Measurements from ENCODE around the gene ADGRL3. TPM values are rescaled to one million over a fixed set of nuclear protein-coding genes. Genes with fewer than 3 reads are reported as not detected.

ADGRL3 gene
- total RNA-seq, 1 donor from 2014 or later: 31.3 TPM

- no peaks in the 10 kb centered on the region for H3K36me3 ChIP-seq (ENCODE audit: insufficient read depth, low read length)
- no peaks in the 10 kb centered on the region for H4K20me1 ChIP-seq (ENCODE audit: insufficient read depth, low read length)
- no peak overlapping the region for H2AFZ ChIP-seq (ENCODE audit: low read depth, low read length)
- H3K27ac ChIP-seq (ENCODE audit: low read depth, low read length): no peak overlapping the region
- no peak overlapping the region for H3K4me2 ChIP-seq (ENCODE audit: low read length)
- Mint-ChIP-seq H3K4me1 (ENCODE audit: low read depth, unreplicated experiment) (peaks cover 13% of the 10 kb centered on the region), H3K36me3 (ENCODE audit: low read depth, unreplicated experiment) (peaks cover 4% of the 10 kb centered on the region), H3K4me3 (ENCODE audit: unreplicated experiment) (no peak overlapping the region), H3K27ac (ENCODE audit: unreplicated experiment) (no peak overlapping the region), H3K27me3 (ENCODE audit: low read depth, unreplicated experiment) (no peaks in the 10 kb centered on the region), H3K9me3 (ENCODE audit: unreplicated experiment) (no peaks in the 10 kb centered on the region)
- FAIRE-seq: no peak
- TF ChIP-seq EZH2 (IDR thresholded peaks at IDR 0.05; ENCODE audit: insufficient read depth, low read length): no peak
- TF ChIP-seq, protein P1, sequence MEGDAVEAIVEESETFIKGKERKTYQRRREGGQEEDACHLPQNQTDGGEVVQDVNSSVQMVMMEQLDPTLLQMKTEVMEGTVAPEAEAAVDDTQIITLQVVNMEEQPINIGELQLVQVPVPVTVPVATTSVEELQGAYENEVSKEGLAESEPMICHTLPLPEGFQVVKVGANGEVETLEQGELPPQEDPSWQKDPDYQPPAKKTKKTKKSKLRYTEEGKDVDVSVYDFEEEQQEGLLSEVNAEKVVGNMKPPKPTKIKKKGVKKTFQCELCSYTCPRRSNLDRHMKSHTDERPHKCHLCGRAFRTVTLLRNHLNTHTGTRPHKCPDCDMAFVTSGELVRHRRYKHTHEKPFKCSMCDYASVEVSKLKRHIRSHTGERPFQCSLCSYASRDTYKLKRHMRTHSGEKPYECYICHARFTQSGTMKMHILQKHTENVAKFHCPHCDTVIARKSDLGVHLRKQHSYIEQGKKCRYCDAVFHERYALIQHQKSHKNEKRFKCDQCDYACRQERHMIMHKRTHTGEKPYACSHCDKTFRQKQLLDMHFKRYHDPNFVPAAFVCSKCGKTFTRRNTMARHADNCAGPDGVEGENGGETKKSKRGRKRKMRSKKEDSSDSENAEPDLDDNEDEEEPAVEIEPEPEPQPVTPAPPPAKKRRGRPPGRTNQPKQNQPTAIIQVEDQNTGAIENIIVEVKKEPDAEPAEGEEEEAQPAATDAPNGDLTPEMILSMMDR (IDR thresholded peaks at IDR 0.05; ENCODE audit: insufficient read depth, low read depth, low read length): no peak
- H3K4me1 ChIP-seq (ENCODE audit: insufficient read depth, low read length): peaks cover 5% of the 10 kb centered on the region
- DNase-seq (ENCODE audit: low read depth): no peak
- no peak overlapping the region for H3K9ac ChIP-seq (ENCODE audit: low read length)
- no peak overlapping the region for H3K4me3 ChIP-seq (ENCODE audit: insufficient read depth, low read depth, low read length)
- no peaks in the 10 kb centered on the region for H3K27me3 ChIP-seq (ENCODE audit: insufficient read depth, low read length)
- H3K9me3 ChIP-seq (ENCODE audit: insufficient read depth, low read depth, low read length): no peaks in the 10 kb centered on the region
- no peaks in the 10 kb centered on the region for H3K79me2 ChIP-seq (ENCODE audit: insufficient read depth, low read length)
Measured at GRCh38 chr4:61446941-61447340, 246.8 kb downstream of the ADGRL3 start.

GRCh38 chr4:61447918-61448317, 247.8 kb downstream of the ADGRL3 start:
- no peaks in the 10 kb centered on the region for H3K9me3 ChIP-seq (ENCODE audit: insufficient read depth, low read depth, low read length)
- no peak overlapping the region for H3K4me3 ChIP-seq (ENCODE audit: insufficient read depth, low read depth, low read length)
- Mint-ChIP-seq H3K9me3 (ENCODE audit: unreplicated experiment) (no peaks in the 10 kb centered on the region), H3K4me3 (ENCODE audit: unreplicated experiment) (no peak overlapping the region), H3K27ac (ENCODE audit: unreplicated experiment) (no peak overlapping the region), H3K27me3 (ENCODE audit: low read depth, unreplicated experiment) (no peaks in the 10 kb centered on the region), H3K4me1 (ENCODE audit: low read depth, unreplicated experiment) (peaks cover 10% of the 10 kb centered on the region), H3K36me3 (ENCODE audit: low read depth, unreplicated experiment) (peaks cover 4% of the 10 kb centered on the region)
- no peaks in the 10 kb centered on the region for H3K36me3 ChIP-seq (ENCODE audit: insufficient read depth, low read length)
- FAIRE-seq (no peak), DNase-seq (ENCODE audit: low read depth) (no peak)
- H4K20me1 ChIP-seq (ENCODE audit: insufficient read depth, low read length): no peaks in the 10 kb centered on the region
- H3K27ac ChIP-seq (ENCODE audit: low read depth, low read length): no peak overlapping the region
- TF ChIP-seq, protein P1 (IDR thresholded peaks at IDR 0.05; ENCODE audit: insufficient read depth, low read depth, low read length): no peak
- TF ChIP-seq EZH2 (IDR thresholded peaks at IDR 0.05; ENCODE audit: insufficient read depth, low read length): no peak
- no peak overlapping the region for H3K4me2 ChIP-seq (ENCODE audit: low read length)
- H3K27me3 ChIP-seq (ENCODE audit: insufficient read depth, low read length): no peaks in the 10 kb centered on the region
- no peaks in the 10 kb centered on the region for H3K79me2 ChIP-seq (ENCODE audit: insufficient read depth, low read length)
- no peak overlapping the region for H2AFZ ChIP-seq (ENCODE audit: low read depth, low read length)
- peaks cover 5% of the 10 kb centered on the region for H3K4me1 ChIP-seq (ENCODE audit: insufficient read depth, low read length)
- H3K9ac ChIP-seq (ENCODE audit: low read length): no peak overlapping the region

GRCh38 chr4:61451935-61452334, 251.8 kb downstream of the ADGRL3 start:
- Histone ChIP-seq H3K27ac (ENCODE audit: low read depth, low read length) (no peak overlapping the region), H3K9ac (ENCODE audit: low read length) (no peak overlapping the region), H3K36me3 (ENCODE audit: insufficient read depth, low read length) (no peaks in the 10 kb centered on the region), H3K4me1 (ENCODE audit: insufficient read depth, low read length) (no peaks in the 10 kb centered on the region), H3K27me3 (ENCODE audit: insufficient read depth, low read length) (no peaks in the 10 kb centered on the region), H3K4me2 (ENCODE audit: low read length) (no peak overlapping the region), H3K4me3 (ENCODE audit: insufficient read depth, low read depth, low read length) (no peak overlapping the region), H3K79me2 (ENCODE audit: insufficient read depth, low read length) (no peaks in the 10 kb centered on the region), H3K9me3 (ENCODE audit: insufficient read depth, low read depth, low read length) (no peaks in the 10 kb centered on the region), H4K20me1 (ENCODE audit: insufficient read depth, low read length) (no peaks in the 10 kb centered on the region), H2AFZ (ENCODE audit: low read depth, low read length) (no peak overlapping the region)
- FAIRE-seq (no peak), DNase-seq (ENCODE audit: low read depth) (no peak)
- Mint-ChIP-seq H3K4me1 (ENCODE audit: low read depth, unreplicated experiment) (no peaks in the 10 kb centered on the region), H3K9me3 (ENCODE audit: unreplicated experiment) (no peaks in the 10 kb centered on the region), H3K4me3 (ENCODE audit: unreplicated experiment) (no peak overlapping the region), H3K27me3 (ENCODE audit: low read depth, unreplicated experiment) (no peaks in the 10 kb centered on the region), H3K27ac (ENCODE audit: unreplicated experiment) (no peak overlapping the region), H3K36me3 (ENCODE audit: low read depth, unreplicated experiment) (no peaks in the 10 kb centered on the region)
- TF ChIP-seq, protein P1 (IDR thresholded peaks at IDR 0.05; ENCODE audit: insufficient read depth, low read depth, low read length): no peak
- no peak for TF ChIP-seq EZH2 (IDR thresholded peaks at IDR 0.05; ENCODE audit: insufficient read depth, low read length)
